ENCODE measurements around the gene DHRS7B.

Gene DHRS7B

GRCh38 chr17:21240369-21241055 is 113.7 kb downstream of the DHRS7B start:
- Mint-ChIP-seq H3K4me1 (peaks cover under 1% of the 10 kb centered on the region), H3K27ac (no peak overlapping the region), H3K4me3 (no peak overlapping the region), H3K9me3 (peaks cover 0 to 8% of the 10 kb centered on the region in 2 donors), H3K27me3 (no peaks in the 10 kb centered on the region)
- no peak for DNase-seq
- no peak for ATAC-seq

Measured in stimulated activated naive CD8-positive, alpha-beta T cell treated with anti-CD3 and anti-CD28 coated beads, Interleukin-15, amount 100 ng/mL, for 72 hours (primary cell).